H9 (cell line): ENCODE results near the gene PRSS22. TPM values are rescaled to one million over a fixed set of nuclear protein-coding genes. Genes with fewer than 3 reads are reported as not detected.

Source experiments
- DNase-seq: peaks from one replicate; pipeline ENCODE4 v3.0.0-alpha.2; 2017
- H2AFZ ChIP-seq: one replicate; pipeline ENCODE4 v1.6.1; 2013; ENCODE audit warnings: mild to moderate bottlenecking, low read length, control low read depth, moderate library complexity
- H2AK5ac ChIP-seq: 2 replicates; pipeline ENCODE4 v1.6.1; 2013; ENCODE audit warnings: low read length, control low read depth, mixed read lengths; ENCODE audit not compliant: insufficient read length
- H2BK120ac ChIP-seq: one replicate; pipeline ENCODE4 v1.6.1; 2013; ENCODE audit warnings: low read depth, mild to moderate bottlenecking, low read length, control low read depth, inconsistent platforms; ENCODE audit not compliant: poor library complexity, severe bottlenecking
- H2BK12ac ChIP-seq: 2 replicates; pipeline ENCODE4 v1.6.1; 2013; ENCODE audit warnings: low read length, control low read depth, mixed read lengths, low read depth; ENCODE audit not compliant: insufficient read length
- H2BK15ac ChIP-seq: 2 replicates; pipeline ENCODE4 v1.6.1; 2013; ENCODE audit warnings: low read depth, low read length, control low read depth
- H2BK20ac ChIP-seq: one replicate; pipeline ENCODE4 v1.6.1; 2013; ENCODE audit warnings: low read depth, mild to moderate bottlenecking, low read length, control low read depth, inconsistent platforms; ENCODE audit not compliant: poor library complexity, severe bottlenecking
- H2BK5ac ChIP-seq: 2 replicates; pipeline ENCODE4 v1.6.1; 2013; ENCODE audit warnings: low read length, control low read depth, mixed read lengths; ENCODE audit not compliant: insufficient read length
- H3K14ac ChIP-seq: 2 replicates; pipeline ENCODE4 v1.6.1; 2013; ENCODE audit warnings: low read length, control low read depth; ENCODE audit not compliant: insufficient read depth
- H3K18ac ChIP-seq: 2 replicates; pipeline ENCODE4 v1.6.1; 2013; ENCODE audit warnings: low read depth, mild to moderate bottlenecking, mixed read lengths, low read length, control low read depth; ENCODE audit not compliant: insufficient read length
- H3K23ac ChIP-seq: 2 replicates; pipeline ENCODE4 v1.6.1; 2013; ENCODE audit warnings: low read length, control low read depth, mixed read lengths, low read depth; ENCODE audit not compliant: insufficient read length
- H3K23me2 ChIP-seq: 2 replicates; pipeline ENCODE4 v1.6.1; 2013; ENCODE audit warnings: low read depth, mild to moderate bottlenecking, mixed read lengths, low read length, control low read depth; ENCODE audit not compliant: insufficient read length, poor library complexity, severe bottlenecking
- H3K27ac ChIP-seq: 2 replicates; pipeline ENCODE4 v1.5.1; 2013; ENCODE audit warnings: low read length, control low read depth, mixed read lengths, low read depth; ENCODE audit not compliant: insufficient read length
- H3K27me3 ChIP-seq: 2 replicates; pipeline ENCODE4 v1.6.1; 2013; ENCODE audit warnings: low read length, control low read depth, inconsistent platforms; ENCODE audit not compliant: insufficient read depth
- H3K4ac ChIP-seq: 2 replicates; pipeline ENCODE4 v1.6.1; 2013; ENCODE audit warnings: low read depth, mild to moderate bottlenecking, control low read depth, inconsistent platforms, low read length, moderate library complexity
- H3K4me1 ChIP-seq: 2 replicates; pipeline ENCODE4 v1.6.1; 2013; ENCODE audit warnings: low read length, control low read depth, inconsistent platforms; ENCODE audit not compliant: insufficient read depth
- H3K4me2 ChIP-seq: 2 replicates; pipeline ENCODE4 v1.6.1; 2013; ENCODE audit warnings: low read length, control low read depth, mixed read lengths; ENCODE audit not compliant: insufficient read length, insufficient read depth
- H3K56ac ChIP-seq: 2 replicates; pipeline ENCODE4 v1.6.1; 2013; ENCODE audit warnings: low read depth, mild to moderate bottlenecking, mixed read lengths, low read length, control low read depth; ENCODE audit not compliant: insufficient read length
- H3K79me1 ChIP-seq: 2 replicates; pipeline ENCODE4 v1.6.1; 2013; ENCODE audit warnings: low read depth, mild to moderate bottlenecking, moderate library complexity, low read length, control low read depth, inconsistent platforms; ENCODE audit not compliant: insufficient read depth, poor library complexity, severe bottlenecking
- H3K79me2 ChIP-seq: 2 replicates; pipeline ENCODE4 v1.6.1; 2013; ENCODE audit warnings: low read length, control low read depth, inconsistent platforms; ENCODE audit not compliant: insufficient read depth
- H3K9ac ChIP-seq: 2 replicates; pipeline ENCODE4 v1.6.1; 2013; ENCODE audit warnings: low read length, control low read depth, mixed read lengths; ENCODE audit not compliant: insufficient read length; ENCODE audit errors: extremely low read depth
- H3K9me3 ChIP-seq: one replicate; pipeline ENCODE4 v1.6.1; 2013; ENCODE audit warnings: low read depth, low read length, inconsistent platforms; ENCODE audit not compliant: control insufficient read depth
- H3T11ph ChIP-seq: one replicate; pipeline ENCODE4 v1.6.1; 2013; ENCODE audit warnings: mild to moderate bottlenecking, low read length, control low read depth, inconsistent platforms
- H4K20me1 ChIP-seq: one replicate; pipeline ENCODE4 v1.6.1; 2013; ENCODE audit not compliant: control insufficient read depth, insufficient read length, insufficient read depth
- H4K5ac ChIP-seq: 2 replicates; pipeline ENCODE4 v1.6.1; 2013; ENCODE audit warnings: low read depth, mild to moderate bottlenecking, mixed read lengths, low read length, control low read depth; ENCODE audit not compliant: insufficient read length
- H4K8ac ChIP-seq: replicated peaks from 2 replicates; pipeline ENCODE4 v1.6.1; 2013; ENCODE audit warnings: low read length, control low read depth, mixed read lengths, low read depth; ENCODE audit not compliant: insufficient read length
- H4K91ac ChIP-seq: 2 replicates; pipeline ENCODE4 v1.6.1; 2013; ENCODE audit warnings: low read depth, mild to moderate bottlenecking, moderate library complexity, mixed read lengths, low read length, control low read depth; ENCODE audit not compliant: insufficient read length
- H3K27ac Mint-ChIP-seq, 3 experiments: 2 replicates in 2 of 3; 3 replicates in 1 of 3; pipeline ENCODE4 v1.8.0; 2020 to 2021; ENCODE audit warnings: mixed read lengths in 3 of 3, mild to moderate bottlenecking in 1 of 3, moderate library complexity in 1 of 3
- H3K27me3 Mint-ChIP-seq: 2 replicates; pipeline ENCODE4 v1.8.0; 2021; ENCODE audit warnings: low read depth, mild to moderate bottlenecking, moderate library complexity, mixed read lengths
- H3K36me3 Mint-ChIP-seq, 3 experiments: 2 replicates in 2 of 3; 3 replicates in 1 of 3; pipeline ENCODE4 v1.8.0; 2020 to 2021; ENCODE audit warnings: low read depth in 3 of 3, mixed read lengths in 3 of 3; ENCODE audit not compliant: insufficient read depth in 1 of 3
- H3K4me1 Mint-ChIP-seq, 2 experiments: 2 replicates each; pipeline ENCODE4 v1.8.0; 2020; ENCODE audit warnings: mixed read lengths in 2 of 2
- H3K4me3 Mint-ChIP-seq, 2 experiments: 2 replicates in 1 of 2; 3 replicates in 1 of 2; pipeline ENCODE4 v1.8.0; 2020 to 2021; ENCODE audit warnings: mild to moderate bottlenecking in 2 of 2, mixed read lengths in 2 of 2, moderate library complexity in 1 of 2
- H3K9me3 Mint-ChIP-seq, 2 experiments: 2 replicates in 1 of 2; 3 replicates in 1 of 2; pipeline ENCODE4 v1.8.0; 2020; ENCODE audit warnings: mild to moderate bottlenecking in 2 of 2, mixed read lengths in 2 of 2, moderate library complexity in 1 of 2
- WGBS: extraction: QIAGEN DNeasy Blood & Tissue Kit; methylation state at CpG from one replicate; pipeline ENCODE4 v1.1.7; 2013; ENCODE audit warnings: missing lambda C conversion rate, low lambda C conversion rate, mixed read lengths; ENCODE audit not compliant: insufficient read length; ENCODE audit errors: extremely low coverage; 5-methylcytosine and 5-hydroxymethylcytosine counted together
- total RNA-seq: library from RNA; stranded (reverse); gene quantifications from 2 replicates; pipeline ENCODE4 v1.2.1, GENCODE V29; 2021
- TF ChIP-seq, protein P1 (sequence below): fragments of 200-600 bp; sonication (generic); conservative IDR thresholded peaks from 3 replicates; pipeline ENCODE4 v1.8.0; 2021; ENCODE audit warnings: antibody characterized with exemption, mild to moderate bottlenecking

PRSS22 gene
- total RNA-seq, 1 experiment from 2014 or later = 1.9 TPM

- Histone ChIP-seq H2BK120ac (no peak overlapping the region), H3K9ac (no peak overlapping the region), H3K14ac (no peak overlapping the region), H3K23ac (no peak overlapping the region), H2BK5ac (no peak overlapping the region), H4K20me1 (no peaks in the 10 kb centered on the region), H3K4me1 (peaks cover 3% of the 10 kb centered on the region; the same call in 1 of the 2 replicates), H4K8ac (no peak overlapping the region), H3K4ac (no peak overlapping the region), H2BK20ac (no peak overlapping the region), H2AFZ (no peak overlapping the region), H3K27ac (no peak overlapping the region), H3K79me2 (no peaks in the 10 kb centered on the region), H2BK15ac (no peak overlapping the region), H2BK12ac (no peak overlapping the region), H3K9me3 (no peaks in the 10 kb centered on the region), H3K79me1 (no peaks in the 10 kb centered on the region), H4K91ac (no peak overlapping the region), H3K56ac (no peak overlapping the region), H3K27me3 (no peaks in the 10 kb centered on the region), H3K18ac (no peak overlapping the region), H3K23me2 (no peaks in the 10 kb centered on the region), H3T11ph (no peak overlapping the region), H2AK5ac (no peak overlapping the region), H3K4me2 (no peak overlapping the region), H4K5ac (no peak overlapping the region)
- DNase-seq = no peak
- WGBS = no CpG with 5 or more reads among the region's 15 CpGs
- Mint-ChIP-seq H3K27ac (peak overlapping the region in 1 of 3 experiments; percentile 59; a peak in 1 of 7 replicates), H3K4me3 (no peak overlapping the region; a peak in 1 of 5 replicates), H3K36me3 (no peaks in the 10 kb centered on the region; a peak in 1 of 7 replicates), H3K27me3 (peaks cover 4% of the 10 kb centered on the region), H3K9me3 (no peaks in the 10 kb centered on the region; a peak in 1 of 5 replicates), H3K4me1 (peaks cover 9% of the 10 kb centered on the region in 2 experiments)
- TF ChIP-seq, protein P1, sequence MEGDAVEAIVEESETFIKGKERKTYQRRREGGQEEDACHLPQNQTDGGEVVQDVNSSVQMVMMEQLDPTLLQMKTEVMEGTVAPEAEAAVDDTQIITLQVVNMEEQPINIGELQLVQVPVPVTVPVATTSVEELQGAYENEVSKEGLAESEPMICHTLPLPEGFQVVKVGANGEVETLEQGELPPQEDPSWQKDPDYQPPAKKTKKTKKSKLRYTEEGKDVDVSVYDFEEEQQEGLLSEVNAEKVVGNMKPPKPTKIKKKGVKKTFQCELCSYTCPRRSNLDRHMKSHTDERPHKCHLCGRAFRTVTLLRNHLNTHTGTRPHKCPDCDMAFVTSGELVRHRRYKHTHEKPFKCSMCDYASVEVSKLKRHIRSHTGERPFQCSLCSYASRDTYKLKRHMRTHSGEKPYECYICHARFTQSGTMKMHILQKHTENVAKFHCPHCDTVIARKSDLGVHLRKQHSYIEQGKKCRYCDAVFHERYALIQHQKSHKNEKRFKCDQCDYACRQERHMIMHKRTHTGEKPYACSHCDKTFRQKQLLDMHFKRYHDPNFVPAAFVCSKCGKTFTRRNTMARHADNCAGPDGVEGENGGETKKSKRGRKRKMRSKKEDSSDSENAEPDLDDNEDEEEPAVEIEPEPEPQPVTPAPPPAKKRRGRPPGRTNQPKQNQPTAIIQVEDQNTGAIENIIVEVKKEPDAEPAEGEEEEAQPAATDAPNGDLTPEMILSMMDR = no peak
These were observed 26.8 kb downstream of the PRSS22 start for GRCh38 chr16:2831203-2831602.
